GM19372 (cell line): ENCODE results near the gene PTGR3.

Source experiments
- ATAC-seq: cut with Tn5 transposase; IDR thresholded peaks from one replicate; pipeline ENCODE4 v1.9.1; 2021; ENCODE audit warnings: mild to moderate bottlenecking, low read depth, moderate library complexity; ENCODE audit not compliant: unreplicated experiment

The PTGR3 gene

GRCh38 chr18:75238100-75238499 is 29.2 kb upstream of the PTGR3 start:
- no peak for ATAC-seq

- ATAC-seq, result no peak
Observed at GRCh38 chr18:75235896-75236295, 27.0 kb upstream of the PTGR3 start.

GRCh38 chr18:75234901-75235300 is 26.0 kb upstream of the PTGR3 start:
- ATAC-seq, result no peak

GRCh38 chr18:75231053-75231406 is 22.1 kb upstream of the PTGR3 start:
- no peak for ATAC-seq

- no peak for ATAC-seq
Observed at GRCh38 chr18:75230163-75231052, 21.5 kb upstream of the PTGR3 start.

GRCh38 chr18:75229437-75229836 is 20.5 kb upstream of the PTGR3 start:
- no peak for ATAC-seq

GRCh38 chr18:75228967-75229366 is 20.0 kb upstream of the PTGR3 start:
- ATAC-seq, result no peak

GRCh38 chr18:75227535-75228296 is 18.8 kb upstream of the PTGR3 start:
- no peak for ATAC-seq

GRCh38 chr18:75226956-75227316 is 18.0 kb upstream of the PTGR3 start:
- no peak for ATAC-seq

GRCh38 chr18:75226286-75226955 is 17.5 kb upstream of the PTGR3 start:
- ATAC-seq, result no peak

GRCh38 chr18:75223687-75224347 is 14.9 kb upstream of the PTGR3 start:
- no peak for ATAC-seq

GRCh38 chr18:75222407-75222806 is 13.5 kb upstream of the PTGR3 start:
- no peak for ATAC-seq

GRCh38 chr18:75221897-75222296 is 13.0 kb upstream of the PTGR3 start:
- ATAC-seq, result no peak

- ATAC-seq, result no peak
Observed at GRCh38 chr18:75221397-75221796, 12.5 kb upstream of the PTGR3 start.

GRCh38 chr18:75220551-75221355 is 11.8 kb upstream of the PTGR3 start:
- no peak for ATAC-seq

GRCh38 chr18:75219745-75220375 is 10.9 kb upstream of the PTGR3 start:
- no peak for ATAC-seq

- no peak for ATAC-seq
Observed at GRCh38 chr18:75218065-75218923, 9.4 kb upstream of the PTGR3 start.

- ATAC-seq, result no peak
Observed at GRCh38 chr18:75216911-75217689, 8.2 kb upstream of the PTGR3 start.
